Measurements from ENCODE around the gene FNDC3B.
A peak's percentile ranks its signal among the peaks of the same experiment; 100 is the strongest.
"Not testable (repeated sequence)": the region's sequence is repeated elsewhere in the genome, so short reads cannot be mapped to it uniquely, and the experiment has no call there.

Gene FNDC3B

GRCh38 chr3:172076212-172076611 is 36.8 kb downstream of the FNDC3B start:
- DNase-seq: no peak

GRCh38 chr3:172077197-172077757 is 37.9 kb downstream of the FNDC3B start:
- no peak for DNase-seq

- DNase-seq: no peak
Observed at GRCh38 chr3:172078244-172078643, 38.9 kb downstream of the FNDC3B start.

GRCh38 chr3:172078721-172079120 is 39.3 kb downstream of the FNDC3B start:
- no peak for DNase-seq

- DNase-seq: no peak
Observed at GRCh38 chr3:172079326-172079976, 40.1 kb downstream of the FNDC3B start.

GRCh38 chr3:172080503-172080902 is 41.1 kb downstream of the FNDC3B start:
- DNase-seq: no peak

- DNase-seq: peak; percentile 99
Observed at GRCh38 chr3:172082269-172082668, 42.9 kb downstream of the FNDC3B start.

GRCh38 chr3:172082820-172083513 is 43.6 kb downstream of the FNDC3B start:
- no peak for DNase-seq

GRCh38 chr3:172083995-172084409 is 44.6 kb downstream of the FNDC3B start:
- DNase-seq: no peak

- no peak for DNase-seq
Observed at GRCh38 chr3:172084871-172085556, 45.6 kb downstream of the FNDC3B start.

- no peak for DNase-seq
Observed at GRCh38 chr3:172085557-172085895, 46.1 kb downstream of the FNDC3B start.

- no peak for DNase-seq
Observed at GRCh38 chr3:172086071-172086470, 46.7 kb downstream of the FNDC3B start.

- no peak for DNase-seq
Observed at GRCh38 chr3:172087198-172087597, 47.8 kb downstream of the FNDC3B start.

- DNase-seq: no peak
Observed at GRCh38 chr3:172087602-172088580, 48.5 kb downstream of the FNDC3B start.

- no peak for DNase-seq
Observed at GRCh38 chr3:172089250-172089649, 49.9 kb downstream of the FNDC3B start.

GRCh38 chr3:172090035-172090434 is 50.7 kb downstream of the FNDC3B start:
- DNase-seq: no peak

GRCh38 chr3:172092658-172093057 is 53.3 kb downstream of the FNDC3B start:
- DNase-seq: no peak

GRCh38 chr3:172093581-172094443 is 54.4 kb downstream of the FNDC3B start:
- DNase-seq: not testable (repeated sequence)

GRCh38 chr3:172094621-172095557 is 55.5 kb downstream of the FNDC3B start:
- no peak for DNase-seq

GRCh38 chr3:172096881-172097420 is 57.6 kb downstream of the FNDC3B start:
- DNase-seq: peak; percentile 38

Data from fibroblast of upper back skin (primary cell).